Measurements from ENCODE around the gene RNF19B. TPM values are rescaled to one million over a fixed set of nuclear protein-coding genes. Genes with fewer than 3 reads are reported as not detected.
A peak's percentile ranks its signal among the peaks of the same experiment; 100 is the strongest.

The RNF19B gene
- total and polyA plus RNA-seq, 2 donors from 2014 or later = 17.3 to 30.8 TPM

DNA sequence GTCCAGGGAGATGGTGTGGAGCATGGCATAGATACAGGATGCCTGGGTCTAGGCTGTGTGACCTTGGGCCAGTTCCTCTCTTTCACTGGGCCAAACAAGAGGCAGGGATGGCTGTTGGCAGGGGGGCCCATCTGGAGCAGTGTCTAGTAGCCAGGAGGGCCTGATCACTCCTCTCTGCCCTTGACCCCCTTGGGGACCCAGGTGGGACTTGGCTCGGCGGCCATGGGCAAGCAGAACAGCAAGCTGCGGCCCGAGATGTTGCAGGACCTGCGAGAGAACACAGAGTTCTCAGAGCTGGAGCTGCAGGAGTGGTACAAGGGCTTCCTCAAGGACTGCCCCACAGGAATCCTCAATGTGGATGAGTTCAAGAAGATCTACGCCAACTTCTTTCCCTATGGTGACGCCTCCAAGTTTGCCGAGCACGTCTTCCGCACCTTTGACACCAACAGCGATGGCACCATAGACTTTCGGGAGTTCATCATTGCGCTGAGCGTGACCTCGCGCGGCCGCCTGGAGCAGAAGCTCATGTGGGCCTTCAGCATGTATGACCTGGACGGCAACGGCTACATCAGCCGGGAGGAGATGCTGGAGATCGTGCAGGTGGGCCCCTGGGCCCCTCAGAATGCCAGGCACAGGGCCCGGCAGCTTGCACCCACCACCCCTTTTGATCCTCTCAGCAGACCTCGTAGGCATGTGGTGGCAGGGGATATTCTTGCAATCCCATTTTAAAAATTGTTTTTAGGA is 75.8 kb downstream of the RNF19B start:
- DNase-seq = peak in 1 of 5 donors; percentile 57
- intact Hi-C loops (cut with DNase I) = no loop called here
- Histone ChIP-seq H3K27me3 (ENCODE audit: control insufficient read depth, insufficient read depth, low read length) (peaks cover 7% of the 10 kb centered on the region), H3K9me3 (ENCODE audit: control insufficient read depth in 2 of 3, insufficient read depth in 1 of 3, low read length in 3 of 3) (no peaks in the 10 kb centered on the region), H3K4me1 (ENCODE audit: control insufficient read depth in 2 of 3, insufficient read depth in 2 of 3, low read depth in 1 of 3, low read length in 3 of 3) (peaks cover 0 to 4% (median 0%) of the 10 kb centered on the region in 3 donors), H3K27ac (ENCODE audit: low read depth in 2 of 2, low read length in 2 of 2) (no peak overlapping the region), H3K9ac (ENCODE audit: low read length in 3 of 3) (no peak overlapping the region), H3K36me3 (ENCODE audit: control insufficient read depth in 2 of 3, insufficient read depth in 3 of 3, low read length in 3 of 3) (no peaks in the 10 kb centered on the region), H3K4me3 (ENCODE audit: low read length in 3 of 3) (no peak overlapping the region)
- no peak for FAIRE-seq
- TF ChIP-seq, protein P1, sequence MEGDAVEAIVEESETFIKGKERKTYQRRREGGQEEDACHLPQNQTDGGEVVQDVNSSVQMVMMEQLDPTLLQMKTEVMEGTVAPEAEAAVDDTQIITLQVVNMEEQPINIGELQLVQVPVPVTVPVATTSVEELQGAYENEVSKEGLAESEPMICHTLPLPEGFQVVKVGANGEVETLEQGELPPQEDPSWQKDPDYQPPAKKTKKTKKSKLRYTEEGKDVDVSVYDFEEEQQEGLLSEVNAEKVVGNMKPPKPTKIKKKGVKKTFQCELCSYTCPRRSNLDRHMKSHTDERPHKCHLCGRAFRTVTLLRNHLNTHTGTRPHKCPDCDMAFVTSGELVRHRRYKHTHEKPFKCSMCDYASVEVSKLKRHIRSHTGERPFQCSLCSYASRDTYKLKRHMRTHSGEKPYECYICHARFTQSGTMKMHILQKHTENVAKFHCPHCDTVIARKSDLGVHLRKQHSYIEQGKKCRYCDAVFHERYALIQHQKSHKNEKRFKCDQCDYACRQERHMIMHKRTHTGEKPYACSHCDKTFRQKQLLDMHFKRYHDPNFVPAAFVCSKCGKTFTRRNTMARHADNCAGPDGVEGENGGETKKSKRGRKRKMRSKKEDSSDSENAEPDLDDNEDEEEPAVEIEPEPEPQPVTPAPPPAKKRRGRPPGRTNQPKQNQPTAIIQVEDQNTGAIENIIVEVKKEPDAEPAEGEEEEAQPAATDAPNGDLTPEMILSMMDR (IDR thresholded peaks at IDR 0.05; ENCODE audit: borderline replicate concordance, extremely low read depth, insufficient read depth) = no peak

DNA sequence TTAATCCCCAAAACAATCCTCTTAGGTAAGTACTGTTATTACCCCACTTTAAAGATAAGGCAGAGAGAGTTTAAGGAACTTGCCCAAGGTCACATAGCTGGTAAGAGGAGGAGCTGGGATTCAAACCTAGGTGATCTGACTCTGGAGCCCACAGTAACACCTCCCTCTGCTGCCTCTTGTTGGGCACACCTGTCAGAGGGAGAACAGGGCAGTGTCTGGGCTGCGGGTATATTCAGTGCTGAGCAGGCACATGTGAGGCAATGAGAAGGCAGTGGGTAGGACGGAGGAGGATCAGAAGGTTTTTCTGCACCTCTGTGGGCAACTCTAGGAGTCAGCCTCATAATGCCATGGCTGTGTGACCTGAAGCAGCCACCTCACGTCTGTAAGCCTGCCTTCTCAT is 76.5 kb downstream of the RNF19B start:
- peaks cover 0 to 4% (median 0%) of the 10 kb centered on the region in 3 donors for H3K4me1 ChIP-seq (ENCODE audit: control insufficient read depth in 2 of 3, insufficient read depth in 2 of 3, low read depth in 1 of 3, low read length in 3 of 3)
- TF ChIP-seq, protein P1 (IDR thresholded peaks at IDR 0.05; ENCODE audit: borderline replicate concordance, extremely low read depth, insufficient read depth) = no peak
- intact Hi-C loops (cut with DNase I) = no loop called here
- no peak overlapping the region for H3K9ac ChIP-seq (ENCODE audit: low read length in 3 of 3)
- DNase-seq (no peak), FAIRE-seq (no peak)
- H3K4me3 ChIP-seq (ENCODE audit: low read length in 3 of 3) = no peak overlapping the region
- H3K36me3 ChIP-seq (ENCODE audit: control insufficient read depth in 2 of 3, insufficient read depth in 3 of 3, low read length in 3 of 3) = no peaks in the 10 kb centered on the region
- no peaks in the 10 kb centered on the region for H3K9me3 ChIP-seq (ENCODE audit: control insufficient read depth in 2 of 3, insufficient read depth in 1 of 3, low read length in 3 of 3)
- H3K27me3 ChIP-seq (ENCODE audit: control insufficient read depth, insufficient read depth, low read length) = peaks cover 7% of the 10 kb centered on the region
- H3K27ac ChIP-seq (ENCODE audit: low read depth in 2 of 2, low read length in 2 of 2) = no peak overlapping the region

DNA sequence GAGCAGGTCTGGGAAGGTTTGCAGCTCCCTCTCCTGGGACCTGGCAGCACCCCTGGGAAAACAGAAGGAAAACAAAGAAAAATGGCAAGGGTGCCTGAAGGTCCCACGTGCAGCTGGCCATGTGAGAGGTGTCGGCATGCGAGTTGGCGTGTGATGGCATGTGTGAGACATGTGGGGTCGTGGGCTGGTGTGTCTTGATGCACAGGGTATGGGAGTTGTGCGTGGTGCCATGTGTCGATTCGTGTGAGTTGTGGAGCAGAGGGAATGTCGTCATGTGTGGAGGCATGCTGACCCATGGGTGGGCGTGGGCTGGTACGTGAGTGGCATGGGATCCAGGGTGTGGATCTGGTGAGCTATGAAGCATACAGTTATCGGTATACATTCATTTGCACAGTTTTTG is 77.0 kb downstream of the RNF19B start:
- intact Hi-C loops (cut with DNase I) = no loop called here
- Histone ChIP-seq H3K4me1 (ENCODE audit: control insufficient read depth in 2 of 3, insufficient read depth in 2 of 3, low read depth in 1 of 3, low read length in 3 of 3) (peaks cover 0 to 2% (median 0%) of the 10 kb centered on the region in 3 donors), H3K9me3 (ENCODE audit: control insufficient read depth in 2 of 3, insufficient read depth in 1 of 3, low read length in 3 of 3) (no peaks in the 10 kb centered on the region), H3K4me3 (ENCODE audit: low read length in 3 of 3) (no peak overlapping the region), H3K36me3 (ENCODE audit: control insufficient read depth in 2 of 3, insufficient read depth in 3 of 3, low read length in 3 of 3) (no peaks in the 10 kb centered on the region), H3K27ac (ENCODE audit: low read depth in 2 of 2, low read length in 2 of 2) (no peak overlapping the region), H3K9ac (ENCODE audit: low read length in 3 of 3) (no peak overlapping the region), H3K27me3 (ENCODE audit: control insufficient read depth, insufficient read depth, low read length) (peaks cover 7% of the 10 kb centered on the region)
- DNase-seq = no peak
- no peak for FAIRE-seq
- TF ChIP-seq, protein P1 (IDR thresholded peaks at IDR 0.05; ENCODE audit: borderline replicate concordance, extremely low read depth, insufficient read depth) = no peak
